HAP-1 (cell line): ENCODE data around the gene EPS8.
A peak's percentile ranks its signal among the peaks of the same experiment; 100 is the strongest.

ENCODE experiments used
- DNase-seq, 2 experiments: peaks; one replicate each; pipeline ENCODE4 v3.0.0-alpha.2; 2016 to 2020; ENCODE audit warnings: low spot score in 2 of 2
- H3K27me3 ChIP-seq: fragments of 250-450 bp; sonication (Bioruptor Pico); 2 replicates; pipeline ENCODE4 v1.5.1; 2020; ENCODE audit warnings: low read depth, mild to moderate bottlenecking, moderate library complexity
- H3K36me3 ChIP-seq: fragments of 250-450 bp; sonication (Bioruptor Pico); replicated peaks from 2 replicates; pipeline ENCODE4 v1.5.1; 2020; ENCODE audit warnings: mild to moderate bottlenecking
- H3K4me1 ChIP-seq: fragments of 250-450 bp; sonication (Bioruptor Pico); 2 replicates; pipeline ENCODE4 v1.5.1; 2020; ENCODE audit warnings: mild to moderate bottlenecking
- H3K4me3 ChIP-seq: fragments of 250-450 bp; sonication (Bioruptor Pico); 2 replicates; pipeline ENCODE4 v1.5.1; 2020; ENCODE audit warnings: mild to moderate bottlenecking, moderate library complexity
- H3K9me3 ChIP-seq: fragments of 250-450 bp; sonication (Bioruptor Pico); 2 replicates; pipeline ENCODE4 v1.5.1; 2020; ENCODE audit warnings: mild to moderate bottlenecking, moderate library complexity
- in situ Hi-C: fragments of 300-500 bp; cut with MboI; formaldehyde crosslinking; loops from 3 replicates; pipeline ENCODE4 v1.14.3; 2020; ENCODE audit warnings: low sequenced_read_pairs, inconsistent platforms, mixed read lengths

Gene EPS8

DNA sequence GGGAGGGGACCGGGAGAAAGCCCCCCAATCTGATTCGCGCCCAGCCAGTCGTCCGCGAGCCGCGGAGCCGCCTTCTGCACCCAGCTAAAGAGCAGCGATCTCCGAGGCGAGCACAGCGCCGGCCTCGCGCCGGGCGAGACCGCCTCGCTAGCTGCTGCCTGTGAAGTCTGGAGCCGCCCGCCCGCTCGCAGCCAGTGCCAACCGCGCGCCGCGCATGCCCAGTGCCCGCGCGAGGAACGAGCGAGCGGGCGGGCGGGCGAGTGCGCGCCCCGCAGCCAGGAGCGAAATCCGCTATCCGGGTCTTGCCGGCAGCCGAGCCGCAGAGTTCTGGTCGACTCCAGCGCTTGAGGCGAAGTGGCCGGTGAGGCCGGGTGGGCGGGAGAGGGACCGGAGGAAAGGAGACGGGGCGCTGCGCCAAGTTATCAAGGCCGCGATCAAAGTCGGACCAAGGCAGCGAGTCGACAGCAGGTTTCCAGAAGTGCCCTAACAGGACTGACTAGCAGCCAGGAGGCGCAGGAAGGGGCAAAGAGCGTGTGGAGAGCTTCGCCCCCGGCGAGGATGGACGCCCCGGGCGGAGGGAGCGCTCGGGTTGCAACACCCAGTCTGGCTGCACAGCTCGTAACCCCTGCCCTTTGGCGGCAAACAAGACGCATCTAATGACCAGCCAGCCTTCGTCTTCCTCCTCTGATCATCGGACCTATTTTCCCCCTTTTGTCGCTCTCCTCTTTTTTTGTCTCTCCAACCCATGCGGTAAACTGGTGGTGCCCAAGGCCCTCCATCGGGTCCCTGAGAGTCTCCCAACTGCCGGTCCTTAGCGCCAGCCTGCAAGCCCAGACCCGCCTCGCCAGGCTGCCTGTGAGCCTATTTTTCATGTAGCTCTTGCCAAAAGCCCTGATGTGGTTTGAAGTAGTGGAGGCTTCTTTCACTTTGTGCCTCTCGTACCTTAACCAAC, at the start of gene EPS8:
EPS8 (minus strand) TSS at position 169 of the 952 bp plus-strand sequence. CDS start 106,437 bp downstream, outside the sequence.
- Histone ChIP-seq H3K9me3 (no peaks in the 10 kb centered on the region), H3K27me3 (peaks cover 3% of the 10 kb centered on the region; the same call in 1 of the 2 replicates), H3K4me1 (peaks cover 3% of the 10 kb centered on the region; the same call in 1 of the 2 replicates), H3K36me3 (no peaks in the 10 kb centered on the region), H3K4me3 (peak within 1 kb of the TSS; percentile 71)
- DNase-seq: peak; percentile 66 to 93
- in situ Hi-C loops: no loop called here

DNA sequence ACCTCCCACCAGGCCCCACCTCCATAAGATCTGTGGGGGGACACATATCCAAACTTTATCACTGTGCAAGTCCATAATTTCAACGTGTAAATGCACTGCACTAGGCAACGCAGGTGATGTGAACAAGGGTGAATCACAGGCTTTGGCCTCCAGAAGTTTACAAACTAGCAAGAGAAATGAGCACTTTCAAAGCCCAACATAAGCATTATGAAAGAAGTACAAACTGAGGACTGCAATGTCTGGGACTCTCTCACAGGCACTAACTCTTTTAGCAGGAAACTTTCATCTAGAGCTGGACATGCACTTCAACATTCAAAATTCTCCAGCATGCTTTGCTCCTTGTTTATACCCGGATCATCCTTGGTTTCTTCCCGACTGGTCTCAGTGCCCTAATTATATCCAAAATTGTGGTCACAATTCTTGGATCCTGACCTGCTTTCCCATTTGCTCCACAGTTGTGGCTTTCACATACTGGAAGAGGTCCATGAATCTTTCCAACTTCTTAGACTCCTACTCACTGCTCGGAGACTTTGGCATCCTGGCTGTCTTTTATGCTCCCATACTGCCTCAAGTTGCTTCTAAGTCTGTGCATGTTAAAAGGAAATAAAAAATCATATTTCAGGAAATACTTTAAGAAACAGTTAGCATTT, 48.1 kb upstream of the EPS8 start:
- Histone ChIP-seq H3K4me3 (no peak overlapping the region), H3K9me3 (no peaks in the 10 kb centered on the region), H3K27me3 (no peaks in the 10 kb centered on the region), H3K4me1 (0 out of 2 replicates have a peak, but pooled peaks cover 3% of the 10 kb centered on the region), H3K36me3 (no peaks in the 10 kb centered on the region)
- DNase-seq: no peak
- in situ Hi-C loops: no loop called here

DNA sequence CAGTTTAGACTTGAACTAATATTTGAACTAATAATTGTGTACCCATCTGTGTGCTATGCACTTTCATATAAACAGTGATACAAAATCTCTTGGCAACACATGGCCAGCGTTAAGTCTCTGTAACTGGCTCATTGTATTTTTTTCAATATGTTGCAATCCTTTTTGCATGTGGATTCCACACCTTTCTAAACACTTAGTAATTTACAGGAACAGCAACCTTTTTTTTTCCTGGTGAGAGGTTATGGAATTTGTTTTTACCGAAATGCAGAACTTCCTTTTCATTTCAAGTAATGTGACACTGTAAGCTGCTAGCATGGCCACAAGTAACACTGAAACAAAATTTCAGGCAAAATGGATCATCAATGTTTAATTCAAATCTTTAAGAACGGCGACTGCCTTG, 45.4 kb upstream of the EPS8 start:
- Histone ChIP-seq H3K4me1 (no peaks in the 10 kb centered on the region), H3K27me3 (no peaks in the 10 kb centered on the region), H3K4me3 (no peak overlapping the region), H3K36me3 (no peaks in the 10 kb centered on the region), H3K9me3 (no peaks in the 10 kb centered on the region)
- DNase-seq: no peak
- in situ Hi-C loops: no loop called here

DNA sequence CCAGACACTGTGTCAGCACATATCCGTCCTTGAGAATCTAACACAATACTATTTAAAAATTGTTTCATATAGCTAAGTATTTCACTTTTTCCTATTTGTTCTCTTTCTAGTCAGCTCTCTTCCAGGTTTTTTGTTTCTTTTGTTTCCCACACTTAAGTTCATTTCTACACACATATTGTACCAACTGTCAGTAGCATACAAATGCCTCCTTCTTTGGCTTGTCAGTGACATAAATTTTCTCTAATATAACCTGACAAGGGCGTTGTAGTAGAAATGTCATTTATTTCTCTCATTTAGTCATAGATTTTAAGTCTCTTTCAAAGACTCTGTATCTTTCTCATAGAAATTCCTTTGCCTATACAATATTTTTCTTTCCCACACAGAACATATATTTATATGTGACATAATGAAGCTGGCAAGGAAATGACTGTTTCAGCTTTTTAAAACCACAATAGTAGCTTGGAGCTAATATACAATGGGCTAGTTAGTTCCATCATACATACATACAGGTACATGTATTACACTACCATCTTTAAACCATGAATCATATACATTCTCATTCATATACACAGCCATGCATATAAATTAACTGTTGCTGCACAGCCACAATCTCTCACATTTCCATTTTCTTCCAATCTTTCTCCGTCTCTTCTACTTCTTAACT, 42.3 kb upstream of the EPS8 start:
- DNase-seq: no peak
- no peaks in the 10 kb centered on the region for H3K27me3 ChIP-seq
- in situ Hi-C loops: no loop called here
- H3K4me1 ChIP-seq: 0 out of 2 replicates have a peak, but pooled peaks cover 3% of the 10 kb centered on the region
- no peaks in the 10 kb centered on the region for H3K36me3 ChIP-seq
- no peak overlapping the region for H3K4me3 ChIP-seq
- H3K9me3 ChIP-seq: no peaks in the 10 kb centered on the region

DNA sequence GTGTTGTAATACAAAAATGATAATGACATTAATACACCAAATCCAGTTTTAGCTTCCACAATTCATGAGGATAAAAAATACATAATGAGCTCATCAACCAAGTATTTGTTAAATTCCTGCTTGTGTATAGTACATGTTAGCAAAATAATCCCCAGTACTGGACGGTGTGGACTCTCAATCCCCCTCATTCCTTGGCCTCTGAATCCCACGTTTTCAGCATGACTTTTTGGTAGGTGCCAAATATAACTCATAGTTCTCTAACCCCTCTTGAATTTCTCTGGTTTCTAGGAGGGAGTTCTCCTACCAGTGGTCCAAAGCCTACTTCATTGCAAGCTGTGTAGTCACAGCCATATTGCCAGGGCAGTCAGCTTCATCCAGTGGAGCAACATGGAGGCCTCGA, 41.4 kb upstream of the EPS8 start:
- Histone ChIP-seq H3K27me3 (no peaks in the 10 kb centered on the region), H3K4me3 (no peak overlapping the region), H3K36me3 (no peaks in the 10 kb centered on the region), H3K4me1 (0 out of 2 replicates have a peak, but pooled peaks cover 3% of the 10 kb centered on the region), H3K9me3 (no peaks in the 10 kb centered on the region)
- no peak for DNase-seq
- in situ Hi-C loops: no loop called here

DNA sequence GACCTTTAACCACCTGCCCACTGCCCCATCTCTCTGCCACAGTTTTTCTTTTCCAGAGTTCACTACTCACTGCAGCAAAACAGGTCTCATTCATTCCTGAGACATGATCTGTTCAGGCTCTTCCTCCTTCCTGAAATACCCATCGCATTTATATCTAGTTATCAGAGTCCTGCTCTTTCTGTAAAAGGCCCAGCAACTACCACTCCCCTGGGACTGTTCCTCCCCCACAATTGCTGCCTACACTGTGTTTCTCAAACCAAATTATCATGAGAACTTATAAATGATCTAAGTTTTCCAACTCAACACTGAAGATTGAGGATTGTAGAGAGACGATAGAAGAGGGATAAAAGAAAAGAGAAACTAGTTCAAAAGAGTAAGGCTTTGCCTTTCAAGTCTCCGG, 40.8 kb upstream of the EPS8 start:
- Histone ChIP-seq H3K4me1 (0 out of 2 replicates have a peak, but pooled peaks cover 3% of the 10 kb centered on the region), H3K36me3 (no peaks in the 10 kb centered on the region), H3K4me3 (no peak overlapping the region), H3K27me3 (no peaks in the 10 kb centered on the region), H3K9me3 (no peaks in the 10 kb centered on the region)
- in situ Hi-C loops: no loop called here
- DNase-seq: no peak

DNA sequence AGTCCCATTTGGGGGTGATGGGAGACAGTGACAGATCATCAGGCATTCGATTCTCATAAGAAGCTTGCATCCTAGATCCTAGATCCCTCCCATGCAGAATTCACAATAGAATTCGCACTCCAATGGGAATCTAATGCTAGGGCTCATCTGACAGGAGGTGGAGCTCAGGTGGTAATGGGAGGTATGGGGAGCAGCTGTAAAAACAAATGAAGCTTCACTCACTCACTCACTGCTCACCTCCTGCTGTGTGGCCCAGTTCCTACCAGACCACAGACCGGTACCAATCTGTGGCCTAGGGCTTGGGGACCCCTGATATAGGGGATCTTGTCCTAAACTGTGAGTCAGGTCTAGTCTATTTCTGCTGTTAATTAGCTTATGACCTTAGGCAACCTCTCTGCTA, 40.1 kb upstream of the EPS8 start:
- Histone ChIP-seq H3K4me3 (no peak overlapping the region), H3K36me3 (no peaks in the 10 kb centered on the region), H3K4me1 (peaks cover 3% of the 10 kb centered on the region; the same call in 1 of the 2 replicates), H3K9me3 (no peaks in the 10 kb centered on the region), H3K27me3 (no peaks in the 10 kb centered on the region)
- no peak for DNase-seq
- in situ Hi-C loops: no loop called here

DNA sequence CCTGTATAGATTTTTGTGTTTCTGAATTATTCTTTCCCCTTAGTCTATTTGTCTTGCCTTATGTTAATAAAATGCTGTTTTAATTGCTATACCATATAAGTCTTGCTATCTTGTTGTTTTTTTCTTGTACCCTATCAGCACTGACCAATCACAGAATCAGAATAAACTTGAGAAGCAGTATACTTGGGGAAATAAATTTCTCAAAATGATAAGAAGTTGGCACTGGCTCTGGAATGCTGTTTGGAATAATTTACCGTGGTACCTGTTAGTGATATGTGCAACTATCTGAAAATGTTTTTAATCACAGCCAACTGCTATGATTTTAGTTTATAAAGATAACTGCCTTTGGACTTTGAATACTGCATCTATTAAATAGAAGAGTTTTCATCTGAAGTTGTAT, 37.9 kb upstream of the EPS8 start:
- in situ Hi-C loops: no loop called here
- Histone ChIP-seq H3K4me3 (no peak overlapping the region), H3K36me3 (no peaks in the 10 kb centered on the region), H3K27me3 (no peaks in the 10 kb centered on the region), H3K9me3 (no peaks in the 10 kb centered on the region), H3K4me1 (peaks cover 16% of the 10 kb centered on the region)
- DNase-seq: no peak

DNA sequence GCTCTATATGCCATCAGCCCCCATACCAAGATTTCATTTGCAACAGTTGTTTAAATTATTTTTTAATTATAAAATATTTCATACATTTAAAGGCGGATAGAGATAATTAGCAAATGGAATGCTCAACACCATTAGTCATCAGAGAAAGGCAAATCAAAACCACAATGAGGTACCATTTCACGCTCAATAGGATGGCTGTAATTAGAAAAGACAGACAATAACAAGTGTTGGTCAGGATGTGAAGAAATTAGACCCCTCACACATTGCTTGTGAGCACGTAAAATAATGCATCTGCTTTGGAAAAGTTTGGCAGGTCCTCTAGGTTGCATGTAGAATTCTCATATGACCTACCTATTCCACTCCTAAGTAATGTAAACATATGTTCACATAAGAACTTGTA, 35.3 kb upstream of the EPS8 start:
- no peaks in the 10 kb centered on the region for H3K36me3 ChIP-seq
- in situ Hi-C loops: no loop called here
- DNase-seq: no peak
- H3K4me3 ChIP-seq: no peak overlapping the region
- no peaks in the 10 kb centered on the region; the same call in 1 of the 2 replicates for H3K27me3 ChIP-seq
- peaks cover 16% of the 10 kb centered on the region for H3K4me1 ChIP-seq
- no peaks in the 10 kb centered on the region for H3K9me3 ChIP-seq

DNA sequence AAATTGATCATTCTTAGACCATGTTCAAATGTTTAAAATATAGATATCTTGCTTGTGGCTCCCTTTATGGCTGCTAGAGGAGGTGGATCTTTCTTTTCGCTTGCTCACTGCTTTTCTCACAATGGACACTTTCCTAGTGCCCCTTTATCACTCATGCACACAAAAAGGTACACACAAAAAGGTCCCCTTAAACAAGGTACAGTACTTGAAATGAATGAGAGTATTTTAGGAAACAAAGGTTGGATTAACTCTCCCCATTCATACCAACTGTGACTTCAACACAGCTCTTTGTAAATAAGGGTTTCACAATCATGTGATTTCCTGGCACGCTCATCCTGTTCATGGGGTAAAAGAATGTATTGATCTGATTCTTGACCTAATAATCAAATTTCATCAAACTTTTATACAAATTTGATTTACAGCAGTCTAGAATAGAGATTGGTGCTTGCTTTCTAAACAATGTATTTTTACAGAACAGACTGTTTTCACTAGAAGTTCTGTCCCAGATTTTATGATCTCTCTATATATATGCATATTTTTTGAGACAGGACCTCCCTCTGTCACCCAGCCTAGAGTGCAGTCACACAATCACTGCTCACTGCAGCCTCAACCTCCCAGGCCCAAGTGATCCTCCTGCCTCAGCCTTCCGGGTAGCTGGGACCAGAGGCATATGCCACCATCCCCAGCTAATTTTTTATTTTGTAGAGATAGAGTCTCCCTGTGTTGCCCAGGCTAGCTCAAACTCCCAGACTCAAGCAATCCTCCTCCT, 34.4 kb upstream of the EPS8 start:
- Histone ChIP-seq H3K4me1 (peaks cover 16% of the 10 kb centered on the region), H3K27me3 (no peaks in the 10 kb centered on the region; the same call in 1 of the 2 replicates), H3K36me3 (no peaks in the 10 kb centered on the region), H3K9me3 (no peaks in the 10 kb centered on the region), H3K4me3 (no peak overlapping the region)
- DNase-seq: peak; percentile 46 to 98
- in situ Hi-C loops: no loop called here

DNA sequence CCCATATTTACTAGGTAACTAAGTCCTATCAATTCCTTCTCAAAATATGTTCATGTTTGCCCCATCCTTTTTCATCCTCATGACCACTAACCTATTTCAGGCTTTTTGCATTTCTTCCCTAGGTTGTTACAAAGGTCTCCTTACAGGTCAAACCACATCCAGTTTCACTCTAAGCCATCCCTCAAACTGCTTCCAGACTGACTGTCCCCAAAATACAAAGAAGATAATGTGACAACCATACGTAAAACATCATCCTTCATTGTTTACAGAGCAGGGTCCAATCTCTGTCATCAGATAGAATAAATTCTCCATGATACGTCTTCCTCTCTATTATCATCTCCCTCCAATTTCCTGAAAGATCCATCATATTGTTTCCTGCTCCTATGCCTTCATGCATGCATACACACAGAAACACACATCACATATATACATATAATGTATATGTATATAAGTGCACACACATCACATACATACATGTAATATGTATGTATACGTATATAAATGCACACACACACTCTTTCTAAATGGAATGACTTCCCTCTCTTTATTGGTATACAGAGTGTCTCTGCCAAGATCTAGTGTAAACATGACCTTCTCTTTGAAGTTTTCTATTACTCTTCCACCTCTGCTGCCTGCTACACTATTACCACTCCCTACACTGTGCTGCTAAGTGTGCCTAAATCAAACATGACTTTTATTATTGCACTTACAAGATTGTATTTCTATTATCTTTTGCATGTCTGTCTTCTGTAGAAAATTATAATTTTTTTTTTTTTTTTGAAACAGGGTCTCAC, 30.7 kb upstream of the EPS8 start:
- H3K4me3 ChIP-seq: no peak overlapping the region
- H3K27me3 ChIP-seq: no peaks in the 10 kb centered on the region; the same call in 1 of the 2 replicates
- in situ Hi-C loops: no loop called here
- H3K9me3 ChIP-seq: no peaks in the 10 kb centered on the region
- no peak for DNase-seq
- no peaks in the 10 kb centered on the region for H3K36me3 ChIP-seq
- H3K4me1 ChIP-seq: peaks cover 14% of the 10 kb centered on the region

DNA sequence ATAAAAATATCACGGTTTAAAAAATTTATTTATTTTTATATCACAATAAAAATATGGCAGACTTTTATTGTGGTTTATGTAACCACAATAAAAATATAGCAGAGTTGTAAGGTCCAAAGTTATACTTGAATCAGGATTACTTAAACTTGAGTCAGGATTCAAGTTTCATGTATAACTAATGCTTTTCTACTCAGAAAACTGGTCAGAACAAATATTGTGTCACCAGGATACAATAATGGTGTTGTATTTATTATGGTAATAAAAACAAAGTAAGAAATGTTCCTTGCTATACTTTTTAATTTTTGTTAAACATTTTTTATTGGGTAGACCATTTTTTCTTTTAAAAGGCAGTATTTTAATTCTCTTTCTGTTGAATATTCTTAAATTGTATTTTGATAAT, 29.2 kb upstream of the EPS8 start:
- Histone ChIP-seq H3K36me3 (no peaks in the 10 kb centered on the region), H3K4me3 (no peak overlapping the region), H3K9me3 (no peaks in the 10 kb centered on the region), H3K27me3 (no peaks in the 10 kb centered on the region; the same call in 1 of the 2 replicates), H3K4me1 (peaks cover 6% of the 10 kb centered on the region)
- in situ Hi-C loops: no loop called here
- no peak for DNase-seq
